ENCODE data around the gene MEIOB. TPM values are rescaled to one million over a fixed set of nuclear protein-coding genes. Genes with fewer than 3 reads are reported as not detected.

Gene MEIOB
- polyA plus RNA-seq, 2 of the 4 experiments (the other 2 are of a cell fraction): 2.9 to 9.1 TPM

DNA sequence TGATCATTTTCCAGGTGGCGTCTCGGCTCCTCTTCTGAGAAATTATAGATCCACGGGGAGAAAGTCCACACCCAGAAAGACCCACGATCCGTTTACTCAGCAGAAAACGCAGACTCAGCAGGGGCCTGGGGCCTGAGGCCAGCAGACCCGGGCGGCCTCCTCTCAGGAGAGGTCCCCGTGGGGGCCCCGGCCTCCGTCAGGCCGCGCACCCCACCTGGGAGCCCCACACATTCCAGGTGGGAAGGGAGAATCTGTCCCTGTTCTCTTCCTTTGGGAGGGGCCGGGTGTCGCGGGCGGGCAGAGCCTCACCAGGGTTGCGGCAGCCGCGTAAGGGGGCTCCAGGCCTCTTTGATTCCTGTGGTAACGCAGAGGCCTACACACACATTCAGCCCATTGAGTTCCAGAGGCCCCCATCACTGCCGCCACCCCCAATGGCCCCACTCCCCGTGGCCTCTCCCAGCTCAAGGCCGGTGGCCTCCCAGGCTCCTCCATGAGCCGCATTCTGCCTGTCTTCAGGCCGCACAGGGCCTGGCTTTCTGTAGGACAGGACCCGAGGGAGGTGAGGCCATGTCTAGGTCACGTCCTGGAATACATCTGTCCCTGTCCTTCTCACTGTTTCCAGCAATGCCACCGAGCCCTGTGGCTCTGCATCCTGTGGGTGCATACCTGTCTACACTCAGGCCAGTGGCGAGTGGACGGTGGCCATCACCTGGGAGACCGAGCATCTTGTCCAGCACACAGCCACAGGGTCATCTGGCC lies 76.9 kb downstream of the MEIOB start:
- ATAC-seq (no peak), DNase-seq (ENCODE audit: low read depth in 1 of 2, low spot score in 1 of 2) (no peak), FAIRE-seq (no peak)
- WGBS (ENCODE audit: missing lambda C conversion rate): 89% methylated on average over 32 of the region's 32 CpGs
- no peak overlapping the region for H3K4me2 ChIP-seq
- H3K27ac ChIP-seq: no peak overlapping the region
- H3K4me3 ChIP-seq: no peak overlapping the region
- CTCF ChIA-PET: interaction anchor here (1.2 kb wide), 1 partner anchor 134 kb away, joined by 3 read pairs; no protein-coding TSS in a partner anchor
- no peak for TF ChIP-seq JUN (IDR thresholded peaks at IDR 0.05)
- TF ChIP-seq, protein P1, sequence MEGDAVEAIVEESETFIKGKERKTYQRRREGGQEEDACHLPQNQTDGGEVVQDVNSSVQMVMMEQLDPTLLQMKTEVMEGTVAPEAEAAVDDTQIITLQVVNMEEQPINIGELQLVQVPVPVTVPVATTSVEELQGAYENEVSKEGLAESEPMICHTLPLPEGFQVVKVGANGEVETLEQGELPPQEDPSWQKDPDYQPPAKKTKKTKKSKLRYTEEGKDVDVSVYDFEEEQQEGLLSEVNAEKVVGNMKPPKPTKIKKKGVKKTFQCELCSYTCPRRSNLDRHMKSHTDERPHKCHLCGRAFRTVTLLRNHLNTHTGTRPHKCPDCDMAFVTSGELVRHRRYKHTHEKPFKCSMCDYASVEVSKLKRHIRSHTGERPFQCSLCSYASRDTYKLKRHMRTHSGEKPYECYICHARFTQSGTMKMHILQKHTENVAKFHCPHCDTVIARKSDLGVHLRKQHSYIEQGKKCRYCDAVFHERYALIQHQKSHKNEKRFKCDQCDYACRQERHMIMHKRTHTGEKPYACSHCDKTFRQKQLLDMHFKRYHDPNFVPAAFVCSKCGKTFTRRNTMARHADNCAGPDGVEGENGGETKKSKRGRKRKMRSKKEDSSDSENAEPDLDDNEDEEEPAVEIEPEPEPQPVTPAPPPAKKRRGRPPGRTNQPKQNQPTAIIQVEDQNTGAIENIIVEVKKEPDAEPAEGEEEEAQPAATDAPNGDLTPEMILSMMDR (IDR thresholded peaks at IDR 0.05): no peak
- peak; percentile 65 for TF ChIP-seq MAFK (IDR thresholded peaks at IDR 0.05; ENCODE audit: partially characterized antibody)
- POLR2A ChIA-PET: interaction anchor here (1.2 kb wide), 1 partner anchor 12 kb away, joined by 3 read pairs; the partner anchor contains the start of genes NUBP2 and SPSB3
- peaks cover 5% of the 10 kb centered on the region; the same call in 1 of the 3 replicates for H3K4me1 ChIP-seq
- H3K9me3 ChIP-seq: peaks cover 21% of the 10 kb centered on the region; the same call in 2 of the 3 replicates

DNA sequence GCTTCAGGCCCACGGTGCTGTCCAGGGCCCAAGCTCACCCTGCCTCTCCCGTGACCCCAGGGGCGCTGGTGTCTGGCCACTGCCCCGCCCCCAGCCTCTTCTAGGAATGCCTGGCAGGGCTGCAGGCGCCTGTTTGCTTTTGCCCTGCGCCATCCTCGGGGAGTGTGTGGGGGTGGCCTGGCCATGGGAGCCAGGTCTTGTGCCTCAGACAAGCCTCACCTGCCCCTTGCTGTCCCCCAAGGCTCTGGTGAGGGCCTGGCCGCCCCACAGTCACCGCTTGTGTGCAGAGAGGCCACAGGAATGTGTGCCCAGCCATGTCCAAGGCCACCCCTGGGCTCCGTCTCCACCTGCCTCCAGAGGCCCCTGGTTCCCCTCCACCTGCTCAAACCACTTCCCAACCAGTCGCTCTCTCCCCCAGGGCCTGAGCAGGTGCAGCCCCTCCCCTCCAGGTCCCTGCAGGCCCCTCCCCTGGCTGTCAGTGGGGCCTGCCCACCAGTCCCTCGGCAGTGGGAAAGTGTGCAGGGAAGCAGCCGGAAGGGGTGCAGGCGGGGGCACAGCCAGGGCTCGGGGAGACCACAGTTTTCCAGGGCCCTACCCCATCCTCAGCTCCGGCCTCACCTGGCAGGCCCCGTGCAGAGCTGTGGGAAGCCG lies 77.6 kb downstream of the MEIOB start:
- ATAC-seq (peak; percentile 17 to 35; a peak in 4 of 6 replicates), DNase-seq (ENCODE audit: low read depth in 1 of 2, low spot score in 1 of 2) (no peak), FAIRE-seq (no peak)
- Histone ChIP-seq H3K27ac (no peak overlapping the region), H3K4me1 (peaks cover 5% of the 10 kb centered on the region; the same call in 1 of the 3 replicates), H3K4me3 (no peak overlapping the region), H3K4me2 (no peak overlapping the region), H3K9me3 (peaks cover 17% of the 10 kb centered on the region; the same call in 2 of the 3 replicates)
- 81% methylated on average over 8 of the region's 18 CpGs for WGBS (ENCODE audit: missing lambda C conversion rate)
- ChIA-PET POLR2A (interaction anchor here (1.8 kb wide), 1 partner anchor 12 kb away, joined by 9 read pairs; the partner anchor contains the start of genes NUBP2 and SPSB3), CTCF (interaction anchor here (1.6 kb wide), 1 partner anchor 21 kb away, joined by 6 read pairs; the partner anchor contains the start of gene MRPS34)
- TF ChIP-seq KDM1A (IDR thresholded peaks at IDR 0.05; ENCODE audit: low read depth) (no peak), MYC (IDR thresholded peaks at IDR 0.05; ENCODE audit: borderline replicate concordance, low read length) (no peak), SMC3 (IDR thresholded peaks at IDR 0.05) (no peak), MAFK (IDR thresholded peaks at IDR 0.05; ENCODE audit: partially characterized antibody) (no peak), RCOR1 (IDR thresholded peaks at IDR 0.05; ENCODE audit: low read depth, low read length) (no peak), TFCP2L1 (CRISPR knock-in tag; IDR thresholded peaks at IDR 0.05) (no peak), FOSB (CRISPR knock-in tag; IDR thresholded peaks at IDR 0.05) (no peak), NFE2L2 (conservative IDR thresholded peaks at IDR 0.05; ENCODE audit: low read length) (no peak), FOXS1 (CRISPR knock-in tag; IDR thresholded peaks at IDR 0.05) (no peak), CHD4 (IDR thresholded peaks at IDR 0.05; ENCODE audit: borderline replicate concordance) (no peak), HEYL (CRISPR knock-in tag; IDR thresholded peaks at IDR 0.05) (no peak), HOXB13 (CRISPR knock-in tag; IDR thresholded peaks at IDR 0.05; ENCODE audit: low read depth) (no peak), HDAC2 (IDR thresholded peaks at IDR 0.05) (no peak), BHLHE40 (IDR thresholded peaks at IDR 0.05; ENCODE audit: low read depth, low read length) (no peak), CBX2 (IDR thresholded peaks at IDR 0.05; ENCODE audit: borderline replicate concordance, low read depth) (no peak)
- TF ChIP-seq, protein P2, sequence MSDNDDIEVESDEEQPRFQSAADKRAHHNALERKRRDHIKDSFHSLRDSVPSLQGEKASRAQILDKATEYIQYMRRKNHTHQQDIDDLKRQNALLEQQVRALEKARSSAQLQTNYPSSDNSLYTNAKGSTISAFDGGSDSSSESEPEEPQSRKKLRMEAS (IDR thresholded peaks at IDR 0.05): no peak
- TF ChIP-seq, protein P3, sequence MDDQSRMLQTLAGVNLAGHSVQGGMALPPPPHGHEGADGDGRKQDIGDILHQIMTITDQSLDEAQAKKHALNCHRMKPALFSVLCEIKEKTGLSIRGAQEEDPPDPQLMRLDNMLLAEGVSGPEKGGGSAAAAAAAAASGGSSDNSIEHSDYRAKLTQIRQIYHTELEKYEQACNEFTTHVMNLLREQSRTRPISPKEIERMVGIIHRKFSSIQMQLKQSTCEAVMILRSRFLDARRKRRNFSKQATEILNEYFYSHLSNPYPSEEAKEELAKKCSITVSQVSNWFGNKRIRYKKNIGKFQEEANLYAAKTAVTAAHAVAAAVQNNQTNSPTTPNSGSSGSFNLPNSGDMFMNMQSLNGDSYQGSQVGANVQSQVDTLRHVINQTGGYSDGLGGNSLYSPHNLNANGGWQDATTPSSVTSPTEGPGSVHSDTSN (IDR thresholded peaks at IDR 0.05): no peak
- TF ChIP-seq, protein P4, sequence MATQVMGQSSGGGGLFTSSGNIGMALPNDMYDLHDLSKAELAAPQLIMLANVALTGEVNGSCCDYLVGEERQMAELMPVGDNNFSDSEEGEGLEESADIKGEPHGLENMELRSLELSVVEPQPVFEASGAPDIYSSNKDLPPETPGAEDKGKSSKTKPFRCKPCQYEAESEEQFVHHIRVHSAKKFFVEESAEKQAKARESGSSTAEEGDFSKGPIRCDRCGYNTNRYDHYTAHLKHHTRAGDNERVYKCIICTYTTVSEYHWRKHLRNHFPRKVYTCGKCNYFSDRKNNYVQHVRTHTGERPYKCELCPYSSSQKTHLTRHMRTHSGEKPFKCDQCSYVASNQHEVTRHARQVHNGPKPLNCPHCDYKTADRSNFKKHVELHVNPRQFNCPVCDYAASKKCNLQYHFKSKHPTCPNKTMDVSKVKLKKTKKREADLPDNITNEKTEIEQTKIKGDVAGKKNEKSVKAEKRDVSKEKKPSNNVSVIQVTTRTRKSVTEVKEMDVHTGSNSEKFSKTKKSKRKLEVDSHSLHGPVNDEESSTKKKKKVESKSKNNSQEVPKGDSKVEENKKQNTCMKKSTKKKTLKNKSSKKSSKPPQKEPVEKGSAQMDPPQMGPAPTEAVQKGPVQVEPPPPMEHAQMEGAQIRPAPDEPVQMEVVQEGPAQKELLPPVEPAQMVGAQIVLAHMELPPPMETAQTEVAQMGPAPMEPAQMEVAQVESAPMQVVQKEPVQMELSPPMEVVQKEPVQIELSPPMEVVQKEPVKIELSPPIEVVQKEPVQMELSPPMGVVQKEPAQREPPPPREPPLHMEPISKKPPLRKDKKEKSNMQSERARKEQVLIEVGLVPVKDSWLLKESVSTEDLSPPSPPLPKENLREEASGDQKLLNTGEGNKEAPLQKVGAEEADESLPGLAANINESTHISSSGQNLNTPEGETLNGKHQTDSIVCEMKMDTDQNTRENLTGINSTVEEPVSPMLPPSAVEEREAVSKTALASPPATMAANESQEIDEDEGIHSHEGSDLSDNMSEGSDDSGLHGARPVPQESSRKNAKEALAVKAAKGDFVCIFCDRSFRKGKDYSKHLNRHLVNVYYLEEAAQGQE (IDR thresholded peaks at IDR 0.05): no peak
- TF ChIP-seq, protein P5, sequence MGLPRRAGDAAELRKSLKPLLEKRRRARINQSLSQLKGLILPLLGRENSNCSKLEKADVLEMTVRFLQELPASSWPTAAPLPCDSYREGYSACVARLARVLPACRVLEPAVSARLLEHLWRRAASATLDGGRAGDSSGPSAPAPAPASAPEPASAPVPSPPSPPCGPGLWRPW (IDR thresholded peaks at IDR 0.05): no peak
